Measurements from ENCODE around the gene ARL5A.
"Not testable (repeated sequence)": the region's sequence is repeated elsewhere in the genome, so short reads cannot be mapped to it uniquely, and the experiment has no call there.

The ARL5A gene

DNA sequence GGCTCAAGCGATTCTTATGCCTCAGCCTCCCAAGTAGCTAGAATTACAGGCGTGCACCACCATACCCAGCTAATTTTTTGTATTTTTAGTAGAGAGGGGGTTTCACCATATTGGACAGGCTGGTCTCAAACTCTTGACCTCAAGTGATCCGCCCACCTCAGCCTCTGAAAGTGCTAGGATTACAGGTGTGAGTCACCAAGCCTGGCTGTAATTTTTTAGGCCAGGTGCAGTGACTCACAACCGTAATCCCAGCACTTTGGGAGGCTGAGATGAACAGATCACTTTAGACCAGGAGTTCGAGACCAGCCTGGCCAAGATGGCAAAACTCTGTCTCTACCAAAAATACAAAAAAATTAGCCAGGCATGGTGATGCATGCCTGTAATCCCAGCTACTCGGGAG lies 33.8 kb downstream of the ARL5A start:
- DNase-seq, result not testable (repeated sequence)

DNA sequence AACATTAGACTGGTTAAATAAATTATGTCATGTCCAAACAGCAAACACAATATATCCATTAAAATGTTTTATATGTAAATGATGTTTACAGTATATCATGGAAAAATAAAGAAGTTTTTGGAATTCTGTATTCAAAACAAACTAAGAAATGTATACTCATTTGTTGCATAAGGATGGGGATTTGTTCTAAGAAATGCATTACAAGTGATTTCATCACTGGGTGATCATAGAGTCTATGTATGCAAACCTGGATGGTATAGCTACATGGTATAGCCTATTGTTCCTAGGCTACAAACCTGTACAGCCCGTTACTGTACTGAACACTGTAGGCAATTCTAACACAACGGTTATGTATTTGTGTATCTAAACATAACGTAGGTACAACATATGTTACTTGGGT lies 35.1 kb downstream of the ARL5A start:
- DNase-seq, result no peak

DNA sequence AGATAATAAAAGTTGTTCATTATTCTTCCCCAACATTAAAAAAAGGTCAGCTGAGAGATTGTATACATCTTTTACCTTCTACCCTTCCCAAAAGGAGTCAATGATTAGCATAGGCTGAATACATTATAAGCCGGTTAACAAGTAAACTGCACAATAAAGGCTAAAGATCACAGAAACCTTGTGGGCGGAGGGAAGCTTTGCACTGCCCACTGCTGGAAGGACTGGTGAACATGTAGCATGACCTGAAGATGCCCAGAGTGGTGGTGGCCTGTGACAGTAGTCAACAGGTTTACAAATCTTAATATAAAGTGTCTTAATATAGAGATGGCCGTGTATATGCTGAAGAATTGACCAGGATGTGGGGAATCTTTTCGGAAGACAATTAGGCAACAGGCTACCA lies 35.6 kb downstream of the ARL5A start:
- DNase-seq, result no peak

DNA sequence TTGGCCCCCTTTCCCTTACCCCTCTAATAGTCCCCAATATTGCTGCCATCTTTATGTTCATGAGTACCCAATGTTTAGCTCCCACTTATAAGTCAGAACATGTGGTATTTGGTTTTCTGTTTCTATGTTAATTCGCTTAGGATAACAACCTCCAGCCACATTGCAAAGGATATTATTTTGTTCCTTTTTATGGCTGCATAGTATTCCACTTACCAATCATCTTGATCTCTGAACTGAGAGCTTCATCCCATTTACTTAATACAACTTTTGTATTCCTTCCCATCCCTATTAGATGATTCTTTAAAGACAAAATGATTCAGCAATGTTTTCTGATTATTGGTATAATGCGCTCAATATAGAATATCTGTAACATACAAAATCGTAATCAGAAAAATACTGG lies 36.7 kb downstream of the ARL5A start:
- no peak for DNase-seq

- no peak for DNase-seq
Measured at GRCh38 chr2:151790689-151791088, 37.5 kb downstream of the ARL5A start.

DNA sequence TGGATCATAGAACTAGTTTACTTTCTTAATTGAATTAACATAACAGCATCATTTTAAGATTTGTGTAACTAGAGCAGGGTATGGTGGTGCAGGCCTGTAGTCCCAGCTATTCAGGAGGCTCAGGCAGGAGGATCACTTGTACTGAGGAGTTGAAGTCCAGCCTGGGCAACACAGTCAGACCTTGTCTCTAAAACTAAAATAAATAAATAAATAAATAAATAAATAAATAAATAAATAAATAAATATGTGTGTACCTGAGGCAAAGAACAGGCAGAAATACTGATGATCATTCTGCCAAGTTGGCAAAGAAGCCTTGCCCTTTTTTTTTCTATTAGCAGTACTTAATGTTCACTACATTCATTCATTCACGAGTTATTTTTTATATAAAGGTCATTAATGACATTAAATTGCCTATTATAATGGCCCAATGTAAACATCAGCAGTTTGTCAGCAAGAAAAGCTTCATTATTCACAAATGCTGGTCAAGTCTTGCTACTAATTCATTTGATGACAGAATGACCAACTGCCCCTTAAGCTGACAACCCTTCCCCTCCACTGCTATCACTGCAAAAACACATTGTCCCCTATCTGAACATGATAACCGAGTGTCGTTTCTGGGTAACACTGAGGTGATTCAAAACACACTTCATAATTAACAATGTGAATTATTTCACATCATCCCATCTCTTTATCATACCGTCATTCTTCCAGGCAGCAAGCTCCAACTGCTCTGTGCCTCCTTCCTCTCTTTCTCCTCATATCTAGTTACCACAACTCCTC lies 39.0 kb downstream of the ARL5A start:
- no peak for DNase-seq

DNA sequence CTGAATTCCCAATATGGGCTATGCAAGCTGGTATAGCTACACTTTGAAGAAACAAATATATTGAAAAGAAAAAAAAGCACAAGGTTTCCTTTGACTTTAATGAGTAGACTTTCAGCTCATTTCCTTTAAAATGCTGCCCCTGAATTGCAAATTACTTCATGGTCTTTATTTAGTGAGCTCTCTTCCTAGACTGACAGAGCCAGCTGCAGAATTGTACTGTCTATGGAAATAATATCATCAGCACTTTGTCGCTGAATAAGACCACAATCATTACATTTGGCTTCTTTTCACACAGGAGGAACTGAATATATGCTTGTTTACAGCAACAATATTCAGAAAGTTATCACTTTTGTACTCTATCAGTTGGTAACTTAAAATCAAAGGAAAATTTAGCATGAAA lies 41.7 kb downstream of the ARL5A start:
- no peak for DNase-seq

GRCh38 chr2:151786077-151786476 lies 42.1 kb downstream of the ARL5A start:
- no peak for DNase-seq

DNA sequence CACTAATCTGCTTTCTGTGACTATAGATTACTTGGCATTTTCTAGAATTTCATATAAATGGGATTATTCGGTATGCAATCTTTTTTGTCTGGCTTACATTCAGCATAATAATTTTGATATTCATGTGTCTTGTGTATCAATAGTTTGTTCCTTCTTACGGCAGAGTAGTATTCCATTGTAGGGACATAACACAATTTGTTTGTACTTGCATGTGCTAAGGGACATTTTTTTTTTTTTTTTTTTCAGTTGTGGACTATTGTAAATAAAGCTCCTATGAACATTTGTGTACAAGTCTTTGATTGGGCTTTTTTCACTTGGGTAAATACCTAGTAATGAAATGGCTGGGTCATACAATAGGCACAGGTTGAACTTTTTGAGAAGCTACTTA lies 45.1 kb downstream of the ARL5A start:
- no peak for DNase-seq

GRCh38 chr2:151782378-151783132 lies 45.7 kb downstream of the ARL5A start:
- DNase-seq, result no peak

DNA sequence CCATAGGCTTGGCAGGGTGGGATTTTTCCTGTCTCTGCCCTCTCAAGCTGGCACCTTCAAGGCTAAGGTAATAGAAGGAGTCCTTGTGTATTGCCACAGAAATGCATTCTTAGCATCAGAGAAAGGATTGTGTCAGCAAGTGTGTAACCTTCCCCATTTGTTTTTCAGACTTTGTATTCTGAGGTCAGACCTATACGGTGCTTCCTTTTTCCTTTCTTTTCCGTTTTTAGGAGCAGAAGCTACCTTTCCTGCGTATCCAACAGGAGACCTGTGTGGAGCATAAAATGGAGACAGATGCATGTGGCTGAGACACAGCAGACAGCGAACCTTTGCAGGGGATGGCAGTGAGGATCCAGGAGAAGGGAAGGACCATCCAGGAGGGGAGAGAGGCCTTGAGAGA lies 46.6 kb downstream of the ARL5A start:
- no peak for DNase-seq

GRCh38 chr2:151780938-151781337 lies 47.3 kb downstream of the ARL5A start:
- no peak for DNase-seq

DNA sequence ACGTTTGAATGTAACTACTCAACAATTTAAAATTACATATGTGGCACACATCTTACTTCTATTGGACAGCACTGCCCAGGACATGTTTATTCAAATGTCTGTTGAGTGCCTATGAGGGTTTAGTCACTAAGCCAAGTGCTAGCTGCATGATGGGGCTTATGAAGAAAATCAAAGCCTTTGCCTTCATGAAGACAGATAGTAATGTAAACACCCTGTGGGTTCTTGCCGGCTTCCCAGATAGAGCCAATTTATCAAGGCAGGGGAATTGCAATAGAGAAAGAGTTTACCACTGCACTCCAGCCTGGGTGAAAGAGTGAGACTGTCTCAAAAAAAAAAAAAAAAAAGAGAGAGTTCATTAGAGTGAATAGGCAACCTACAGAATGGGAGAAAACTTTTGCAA lies 50.3 kb downstream of the ARL5A start:
- DNase-seq, result no peak

DNA sequence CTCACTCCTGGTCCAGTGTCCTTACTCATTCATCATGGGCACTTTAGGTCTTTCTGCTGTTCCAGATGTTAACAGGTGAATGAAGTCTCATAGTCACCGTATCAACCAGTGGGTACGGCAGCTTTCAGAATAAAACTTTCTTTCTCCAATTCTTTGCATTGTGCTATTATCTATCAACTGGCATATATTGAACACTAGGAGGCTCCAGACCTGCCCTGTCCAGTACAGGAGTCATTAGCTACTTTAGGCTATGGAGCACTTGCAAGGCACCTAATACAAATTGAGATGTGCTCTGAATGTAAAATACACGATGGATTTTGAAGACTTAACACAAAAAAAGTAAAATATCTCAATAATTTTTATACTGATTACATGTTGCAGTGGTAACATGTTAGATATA lies 50.7 kb downstream of the ARL5A start:
- no peak for DNase-seq

DNA sequence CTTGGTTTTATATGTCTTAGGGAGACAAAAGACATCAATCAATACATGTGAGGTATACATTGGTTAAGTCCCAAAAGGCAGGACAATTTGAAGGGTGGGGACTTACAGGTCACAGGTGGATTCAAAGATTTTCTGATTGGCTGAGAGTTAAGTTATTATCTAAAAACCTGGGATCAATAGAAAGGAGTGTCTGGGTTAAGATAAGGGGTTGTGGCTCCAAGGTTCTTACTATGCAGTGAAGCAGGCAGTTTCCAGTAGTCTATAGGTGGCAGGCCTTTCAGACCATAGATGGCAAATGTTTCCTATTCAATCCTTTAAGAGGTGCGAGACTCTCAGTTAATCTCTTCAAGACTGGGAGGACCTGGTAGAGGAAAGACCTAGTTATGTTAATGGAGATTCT lies 51.9 kb downstream of the ARL5A start:
- DNase-seq, result no peak

GRCh38 chr2:151775057-151775740 lies 53.0 kb downstream of the ARL5A start:
- DNase-seq, result no peak

DNA sequence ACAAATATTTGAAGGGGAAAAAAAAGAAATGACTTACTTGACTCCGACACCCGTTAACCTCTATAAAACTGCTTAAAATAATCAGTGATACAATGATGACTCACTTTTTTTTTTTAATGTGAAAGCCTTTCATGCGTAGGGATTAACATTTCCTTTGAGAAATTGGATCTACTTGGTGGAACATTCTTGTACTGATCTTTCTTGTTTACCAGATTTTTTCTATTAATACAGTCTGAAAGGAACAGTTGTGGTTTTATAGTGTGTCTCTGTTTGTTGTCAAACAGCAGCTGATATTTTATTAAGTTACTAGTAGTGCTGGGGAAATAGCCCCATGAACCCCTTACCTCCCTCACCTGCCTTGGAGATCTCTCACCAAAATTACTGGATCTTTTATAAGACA lies 53.7 kb downstream of the ARL5A start:
- DNase-seq, result no peak

DNA sequence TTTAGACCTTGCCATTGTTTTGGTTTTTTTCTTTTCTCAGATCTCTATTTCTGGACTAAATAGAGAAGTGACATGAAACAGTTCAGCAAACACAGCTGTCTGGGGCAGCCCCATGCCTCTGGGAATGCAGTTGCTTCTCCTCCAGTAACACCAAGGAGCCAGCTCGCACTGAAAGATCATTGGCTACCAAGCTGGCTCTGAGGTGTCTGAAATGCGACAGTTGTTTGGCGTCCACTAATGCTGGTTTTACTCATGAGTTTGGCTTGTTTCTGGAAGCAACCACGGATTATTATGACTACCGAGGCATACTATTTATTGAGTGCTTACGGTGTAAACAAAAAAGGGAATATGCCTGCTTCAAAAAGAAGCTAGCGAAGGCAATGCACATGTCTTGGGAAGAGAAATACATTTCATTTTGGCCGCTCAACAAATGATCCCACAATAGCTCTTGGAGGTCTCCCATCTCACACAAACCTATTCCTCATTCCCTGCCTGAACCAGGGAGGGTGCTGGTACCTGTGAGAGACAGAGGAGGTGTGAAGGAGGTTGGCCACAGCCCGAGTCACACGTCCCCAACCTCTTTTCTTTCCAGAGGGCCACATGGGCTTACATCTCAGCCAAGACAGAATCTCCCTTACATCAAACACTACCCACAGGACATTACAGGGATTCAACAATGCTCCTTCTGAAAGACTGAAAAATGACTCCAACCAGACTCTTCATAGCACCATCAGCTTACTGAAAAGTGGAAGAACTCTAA lies 56.4 kb downstream of the ARL5A start:
- no peak for DNase-seq

DNA sequence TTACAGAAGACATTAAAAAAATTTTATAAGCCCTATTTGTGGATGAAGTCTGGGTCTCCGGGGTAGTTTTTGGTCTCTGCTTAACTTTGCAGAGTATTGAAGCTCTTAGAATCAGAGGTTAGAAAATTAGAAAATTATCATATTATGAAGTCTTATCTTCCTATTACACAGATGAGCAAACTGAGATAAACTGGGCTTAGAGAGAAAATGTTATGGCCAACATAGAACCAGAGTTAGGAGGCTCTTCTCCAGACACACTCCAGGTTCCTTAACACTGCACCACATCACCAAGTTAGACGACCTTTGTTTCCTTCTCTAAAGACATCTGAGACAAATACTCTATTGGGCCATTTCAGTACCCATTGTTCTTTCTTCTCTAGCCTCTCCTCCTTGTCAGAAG lies 57.2 kb downstream of the ARL5A start:
- no peak for DNase-seq

DNA sequence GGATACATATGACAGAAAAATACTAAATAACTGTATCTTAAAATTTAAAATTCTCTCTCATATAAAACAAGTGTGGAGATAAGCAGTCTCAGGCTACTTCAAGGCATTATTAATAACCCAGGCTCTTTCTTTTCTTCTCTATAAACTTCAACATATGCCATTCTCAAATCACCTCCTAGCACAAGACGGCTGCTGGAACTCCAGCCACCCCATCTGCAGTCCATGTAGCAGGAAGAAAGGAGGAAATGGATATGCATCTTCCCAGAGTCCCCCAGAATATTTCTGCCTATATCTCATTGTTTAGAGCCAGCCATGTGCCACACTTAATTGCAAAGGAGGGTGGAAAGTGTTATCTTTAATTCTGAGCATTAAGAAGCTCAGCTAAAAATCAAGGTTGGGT lies 58.6 kb downstream of the ARL5A start:
- no peak for DNase-seq

DNA sequence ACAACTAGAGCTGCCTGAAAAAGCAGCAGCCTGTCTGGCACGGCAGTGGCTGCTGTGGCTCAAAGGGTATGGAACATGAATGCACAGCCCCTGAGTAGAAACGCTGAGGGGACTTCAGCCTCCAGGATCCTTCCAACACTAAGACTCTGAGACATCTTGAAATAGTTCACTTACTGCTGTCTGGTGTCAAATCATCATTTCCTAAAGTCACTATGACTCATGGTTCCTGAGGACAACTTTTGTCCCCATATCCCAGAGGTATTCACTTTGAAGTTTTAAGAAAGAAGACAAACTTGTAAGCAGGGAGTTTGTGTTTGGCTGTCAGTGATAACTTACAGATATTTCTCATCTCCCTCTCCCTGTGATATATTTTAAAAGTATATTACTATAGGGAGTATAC lies 60.7 kb downstream of the ARL5A start:
- DNase-seq, result no peak

DNA sequence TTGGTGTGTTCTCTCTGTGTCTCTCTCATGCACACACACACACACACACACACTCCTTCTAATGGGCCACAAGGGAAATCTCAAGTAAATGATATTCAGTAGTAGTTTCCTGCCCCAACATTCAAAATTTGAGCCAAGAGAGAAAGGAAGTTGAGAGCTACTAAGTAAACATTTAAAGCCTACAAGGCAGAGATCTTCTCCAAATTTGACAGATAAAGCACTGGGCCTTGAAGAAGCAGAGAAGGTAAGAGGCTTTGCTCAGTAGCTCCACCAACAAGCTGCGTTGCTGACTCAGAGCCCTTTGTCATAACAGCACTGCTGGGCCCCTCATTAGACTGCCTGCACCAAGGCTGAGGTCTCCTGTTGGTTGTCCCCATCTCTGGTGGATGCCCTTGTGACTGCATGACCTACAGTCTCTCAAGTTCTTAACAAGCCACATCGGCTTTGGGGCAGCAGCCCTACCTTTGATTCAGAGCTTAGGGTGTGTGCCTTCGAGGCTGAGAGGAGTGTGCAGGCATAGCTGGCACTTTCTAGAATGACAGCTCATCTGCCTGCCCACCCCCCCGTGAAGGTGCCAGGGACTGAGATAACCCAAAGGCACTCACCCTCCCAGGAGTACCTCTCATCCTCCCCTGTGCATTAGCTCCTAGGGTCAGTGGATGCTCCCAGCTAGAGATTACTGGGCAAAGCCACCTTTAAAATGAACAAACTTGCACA lies 61.6 kb downstream of the ARL5A start:
- DNase-seq, result no peak
